Panc1 (cell line): ENCODE data around the gene DCDC2B. TPM values are rescaled to one million over a fixed set of nuclear protein-coding genes. Genes with fewer than 3 reads are reported as not detected.
A peak's percentile ranks its signal among the peaks of the same experiment; 100 is the strongest.

Experiments
- ATAC-seq: fragments of 200-7000 bp; cut with Tn5 transposase; 2 replicates; pipeline ENCODE4 v1.9.1; 2020; ENCODE audit warnings: mild to moderate bottlenecking, moderate library complexity
- BruUV-seq: library from RNA; stranded (reverse); fragments of 400-500 nt; replicated peaks from 2 replicates; lab custom pipeline; 2021; lab: Mats Ljungman, UMichigan
- CTCF ChIA-PET: fragments of 300-600 bp; sonication (Branson Sonifier 250); formaldehyde crosslinking; loops from one replicate; lab custom pipeline; 2022; ENCODE audit warnings: antibody characterized with exemption; lab: Charles Lee
- POLR2A ChIA-PET: fragments of 300-600 bp; sonication (Branson Sonifier 250); formaldehyde crosslinking; loops from one replicate; lab custom pipeline; 2022; ENCODE audit warnings: antibody characterized with exemption; lab: Charles Lee
- DNase-seq: peaks from one replicate; pipeline ENCODE4 v3.0.0-alpha.2; 2010; ENCODE audit warnings: low read depth, low spot score
- H3K27ac ChIP-seq: 2 replicates; pipeline ENCODE4 v1.5.1; 2011; ENCODE audit warnings: mild to moderate bottlenecking, low read length, inconsistent platforms
- H3K27me3 ChIP-seq: fragments of 200-500 bp; sonication (Bioruptor generic); 2 replicates; pipeline ENCODE4 v1.6.0; 2014; ENCODE audit warnings: low read length, inconsistent platforms; ENCODE audit not compliant: control insufficient read depth, insufficient read depth
- H3K36me3 ChIP-seq: fragments of 200-500 bp; sonication (Bioruptor generic); 2 replicates; pipeline ENCODE4 v1.5.1; 2014; ENCODE audit warnings: inconsistent platforms, mild to moderate bottlenecking, low read length, moderate library complexity; ENCODE audit not compliant: control insufficient read depth, insufficient read depth
- H3K4me1 ChIP-seq: 2 replicates; pipeline ENCODE4 v1.5.1; 2011; ENCODE audit warnings: inconsistent platforms, mild to moderate bottlenecking, low read length, moderate library complexity; ENCODE audit not compliant: control insufficient read depth, insufficient read depth
- H3K4me3 ChIP-seq, 2 experiments: 2 replicates each; pipeline ENCODE4 v1.5.1; 2011 to 2012; ENCODE audit warnings: low read depth in 2 of 2, low read length in 2 of 2, mild to moderate bottlenecking in 2 of 2, inconsistent platforms in 1 of 2, moderate library complexity in 1 of 2
- H3K9me3 ChIP-seq: fragments of 200-500 bp; sonication (Bioruptor generic); 2 replicates; pipeline ENCODE4 v1.5.1; 2014; ENCODE audit warnings: low read depth, mild to moderate bottlenecking, inconsistent platforms, low read length, moderate library complexity; ENCODE audit not compliant: control insufficient read depth, insufficient read depth
- POLR2AphosphoS5 ChIP-seq: IDR thresholded peaks from 2 replicates; pipeline ENCODE4 v1.6.1; 2012; ENCODE audit warnings: mild to moderate bottlenecking, low read depth, low read length, moderate library complexity
- REST ChIP-seq, 2 experiments: IDR thresholded peaks; 2 replicates each; pipeline ENCODE4 v1.6.1; 2011 to 2012; ENCODE audit warnings: low read depth in 2 of 2, control low read depth in 1 of 2, low read length in 1 of 2, mild to moderate bottlenecking in 1 of 2, moderate library complexity in 1 of 2; ENCODE audit not compliant: insufficient read depth in 1 of 2
- SIN3A ChIP-seq: IDR thresholded peaks from 2 replicates; pipeline ENCODE4 v1.6.1; 2012; ENCODE audit warnings: low read depth, mild to moderate bottlenecking, low read length, moderate library complexity, borderline replicate concordance; ENCODE audit not compliant: insufficient read depth
- TCF7L2 ChIP-seq: IDR thresholded peaks from 2 replicates; pipeline ENCODE4 v1.6.1; 2011; ENCODE audit warnings: mild to moderate bottlenecking, low read depth, low read length, inconsistent platforms
- in situ Hi-C: cut with HindIII; loops from 2 replicates; pipeline ENCODE4 v1.10.0; 2016; ENCODE audit warnings: low sequenced_read_pairs, low pct_unique_long_range_greater_than_20kb
- intact Hi-C: fragments of 100-400 bp; cut with micrococcal nuclease; formaldehyde crosslinking; loops from one replicate; pipeline ENCODE4 v1.10.0; 2022; ENCODE audit not compliant: unreplicated experiment
- total RNA-seq: library from RNA; stranded (reverse); gene quantifications from one replicate; pipeline ENCODE4 v1.2.1, GENCODE V29; 2021; ENCODE audit not compliant: unreplicated experiment
- TF ChIP-seq, protein P1 (sequence below): fragments of 450-650 bp; IDR thresholded peaks from 2 replicates; pipeline ENCODE4 v1.5.1; 2017; ENCODE audit warnings: mild to moderate bottlenecking

DCDC2B gene
- total RNA-seq, 1 experiment from 2014 or later: not detected

GRCh38 chr1:32219022-32219421, 10.1 kb downstream of the DCDC2B start:
- POLR2A ChIA-PET: no interaction called here
- no peaks in the 10 kb centered on the region for H3K9me3 ChIP-seq
- BruUV-seq: no TSS peak
- no peak for ATAC-seq
- peaks cover 18% of the 10 kb centered on the region for H3K4me1 ChIP-seq
- CTCF ChIA-PET: interaction anchor here (0.6 to 0.7 kb wide), 2 partner anchors 13 to 112 kb away, joined by 5 to 7 read pairs; no protein-coding TSS in a partner anchor
- TF ChIP-seq REST (IDR thresholded peaks at IDR 0.05; ENCODE audit: insufficient read depth in 1 of 2, low read depth in 2 of 2, low read length in 1 of 2): no peak
- no peak for TF ChIP-seq POLR2AphosphoS5
- TF ChIP-seq TCF7L2: no peak
- TF ChIP-seq, protein P1, sequence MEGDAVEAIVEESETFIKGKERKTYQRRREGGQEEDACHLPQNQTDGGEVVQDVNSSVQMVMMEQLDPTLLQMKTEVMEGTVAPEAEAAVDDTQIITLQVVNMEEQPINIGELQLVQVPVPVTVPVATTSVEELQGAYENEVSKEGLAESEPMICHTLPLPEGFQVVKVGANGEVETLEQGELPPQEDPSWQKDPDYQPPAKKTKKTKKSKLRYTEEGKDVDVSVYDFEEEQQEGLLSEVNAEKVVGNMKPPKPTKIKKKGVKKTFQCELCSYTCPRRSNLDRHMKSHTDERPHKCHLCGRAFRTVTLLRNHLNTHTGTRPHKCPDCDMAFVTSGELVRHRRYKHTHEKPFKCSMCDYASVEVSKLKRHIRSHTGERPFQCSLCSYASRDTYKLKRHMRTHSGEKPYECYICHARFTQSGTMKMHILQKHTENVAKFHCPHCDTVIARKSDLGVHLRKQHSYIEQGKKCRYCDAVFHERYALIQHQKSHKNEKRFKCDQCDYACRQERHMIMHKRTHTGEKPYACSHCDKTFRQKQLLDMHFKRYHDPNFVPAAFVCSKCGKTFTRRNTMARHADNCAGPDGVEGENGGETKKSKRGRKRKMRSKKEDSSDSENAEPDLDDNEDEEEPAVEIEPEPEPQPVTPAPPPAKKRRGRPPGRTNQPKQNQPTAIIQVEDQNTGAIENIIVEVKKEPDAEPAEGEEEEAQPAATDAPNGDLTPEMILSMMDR: no peak
- TF ChIP-seq SIN3A: no peak
- no peak overlapping the region for H3K27ac ChIP-seq
- H3K4me3 ChIP-seq: no peak overlapping the region
- no peak for DNase-seq
- intact Hi-C loops: no loop called here
- in situ Hi-C loops: no loop called here
- no peaks in the 10 kb centered on the region for H3K27me3 ChIP-seq
- H3K36me3 ChIP-seq: peaks cover 3% of the 10 kb centered on the region; the same call in 1 of the 2 replicates

DNA sequence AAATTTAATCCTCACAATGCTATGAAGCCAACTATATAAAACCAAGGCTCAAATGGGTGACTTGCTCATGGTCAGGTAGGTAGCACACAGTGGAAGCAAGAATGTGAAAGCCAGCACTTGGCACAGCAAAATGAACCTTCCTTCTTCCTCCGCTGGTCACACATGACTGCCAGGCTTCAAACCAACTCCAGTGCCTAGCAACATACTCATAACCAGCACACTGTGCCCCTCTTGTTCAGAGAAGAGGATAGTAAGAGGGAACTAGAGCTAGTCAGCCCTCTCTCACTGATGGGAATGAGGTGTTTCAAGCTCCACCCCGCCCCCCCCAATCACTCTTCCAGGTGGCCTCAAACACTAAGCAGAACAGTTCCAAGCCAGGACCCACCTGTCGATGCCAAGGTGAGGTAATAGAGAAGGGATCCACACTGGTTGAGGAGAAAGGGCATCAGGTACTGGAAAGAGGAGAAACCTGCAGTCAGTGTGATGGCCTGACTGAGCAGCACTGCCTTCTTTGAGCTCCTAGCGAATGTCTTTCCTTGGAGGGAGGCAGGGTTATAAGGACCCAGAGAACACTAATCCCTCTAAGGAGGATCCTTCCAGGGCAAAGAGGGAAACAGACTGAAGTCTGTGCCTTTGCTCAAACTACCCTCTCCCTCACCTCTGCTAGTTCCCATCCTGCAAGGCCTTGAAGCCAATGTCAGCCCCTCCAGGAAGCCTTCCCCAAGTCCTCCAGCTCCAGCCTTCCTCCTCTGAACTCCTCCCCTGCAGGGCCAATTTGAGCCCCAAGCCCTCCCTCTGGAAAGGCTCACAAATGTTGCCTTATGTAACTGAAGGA, 12.1 kb downstream of the DCDC2B start:
- Histone ChIP-seq H3K9me3 (no peaks in the 10 kb centered on the region), H3K36me3 (peaks cover 11% of the 10 kb centered on the region), H3K27ac (peak overlapping the region; percentile 98), H3K27me3 (no peaks in the 10 kb centered on the region), H3K4me1 (peaks cover 19% of the 10 kb centered on the region), H3K4me3 (peak overlapping the region; percentile 95 to 99)
- TF ChIP-seq REST (IDR thresholded peaks at IDR 0.05; ENCODE audit: insufficient read depth in 1 of 2, low read depth in 2 of 2, low read length in 1 of 2) (no peak), SIN3A (no peak), TCF7L2 (no peak), POLR2AphosphoS5 (no peak)
- TF ChIP-seq, protein P1: no peak
- in situ Hi-C loops (no loop called here), intact Hi-C loops (loop anchor here (1.0 kb wide), 1 partner anchor 95 kb away; no protein-coding TSS in a partner anchor)
- BruUV-seq: no TSS peak
- no peak for DNase-seq
- ChIA-PET POLR2A (no interaction called here), CTCF (interaction anchor here (0.5 kb wide), 1 partner anchor 17 kb away, joined by 3 read pairs; no protein-coding TSS in a partner anchor)
- ATAC-seq: no peak
